ENCODE measurements around the gene KLHL7.
"Not testable (repeated sequence)": the region's sequence is repeated elsewhere in the genome, so short reads cannot be mapped to it uniquely, and the experiment has no call there.

The KLHL7 gene

DNA sequence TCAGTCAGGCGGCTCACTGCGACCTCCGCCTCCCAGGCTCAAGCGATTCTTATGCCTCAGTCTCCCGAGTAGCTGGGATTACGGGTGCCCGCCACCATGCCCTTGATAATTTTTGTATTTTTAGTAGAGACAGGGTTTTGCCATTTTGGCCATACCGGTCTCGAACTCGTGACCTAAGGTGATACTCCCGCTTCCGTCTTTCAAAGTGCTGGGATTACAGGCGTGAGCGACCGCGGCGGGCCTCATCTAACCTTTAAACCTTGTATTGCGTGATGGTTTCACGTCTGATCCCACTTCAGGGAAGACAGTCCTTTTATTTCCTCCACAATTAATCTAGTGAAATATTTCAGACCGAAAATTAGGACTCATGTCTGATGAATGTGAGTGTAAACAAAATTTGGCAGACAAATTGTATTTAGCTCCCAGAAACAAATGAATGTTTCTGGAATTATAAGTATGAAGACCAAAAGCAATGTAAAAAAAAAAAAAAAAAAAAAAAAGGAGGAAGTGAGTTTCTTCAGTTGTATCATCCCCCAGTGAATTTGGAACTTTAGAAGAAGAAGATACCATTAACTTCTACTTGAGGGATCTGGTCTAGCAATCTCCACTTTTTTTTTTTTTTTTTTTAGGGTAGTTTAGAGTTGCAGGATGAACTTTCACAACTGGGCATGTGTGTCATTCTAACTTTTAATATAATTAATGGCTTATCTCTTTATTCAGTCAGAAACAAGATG, 77.9 kb downstream of the KLHL7 start:
- no peak for DNase-seq

DNA sequence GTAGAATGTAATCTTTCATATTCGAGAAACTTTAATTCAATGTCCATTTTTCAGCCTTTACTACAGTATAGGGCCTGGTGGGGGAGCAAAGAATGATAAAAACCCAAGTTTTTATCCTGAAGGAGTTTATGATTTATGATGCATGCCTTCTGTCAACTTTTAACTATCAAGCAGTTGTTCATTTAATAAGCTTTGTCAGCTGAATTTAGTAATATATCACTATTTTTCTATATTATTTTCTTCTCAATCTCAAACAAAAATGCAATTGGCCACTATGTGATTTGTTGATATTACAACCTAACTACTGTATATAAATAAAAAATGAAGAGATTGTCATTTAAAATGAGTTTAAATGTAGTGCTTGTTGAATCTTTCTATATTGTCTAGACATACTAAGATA, 78.7 kb downstream of the KLHL7 start:
- no peak for DNase-seq

DNA sequence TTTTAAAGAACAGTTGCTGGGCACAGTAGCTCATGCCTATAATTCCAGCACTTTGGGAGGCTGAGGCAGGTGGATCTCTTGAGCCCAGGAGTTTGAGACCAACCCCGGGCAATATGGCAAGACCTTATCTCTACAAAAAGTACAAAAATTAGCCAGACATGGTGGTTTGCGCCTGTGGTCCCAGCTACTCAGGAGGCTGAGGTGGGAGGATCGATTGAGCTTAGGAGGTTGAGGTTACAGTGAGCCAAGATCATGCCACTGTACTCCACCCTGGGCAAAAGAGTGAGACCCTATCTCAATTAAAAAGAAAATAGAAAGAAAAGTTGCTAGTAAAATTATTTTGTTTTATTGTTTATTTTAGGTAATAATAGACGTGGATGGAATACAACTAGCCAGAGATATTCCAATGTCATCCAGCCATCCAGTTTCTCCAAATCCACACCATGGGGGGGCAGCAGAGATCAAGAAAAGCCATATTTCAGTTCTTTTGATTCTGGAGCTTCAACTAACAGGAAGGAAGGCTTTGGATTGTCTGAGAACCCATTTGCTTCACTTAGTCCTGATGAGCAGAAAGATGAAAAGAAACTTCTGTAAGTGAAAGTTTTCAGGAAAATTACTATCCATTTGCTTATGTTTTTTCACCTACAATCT, 79.2 kb downstream of the KLHL7 start:
- peak; percentile 16 for DNase-seq

DNA sequence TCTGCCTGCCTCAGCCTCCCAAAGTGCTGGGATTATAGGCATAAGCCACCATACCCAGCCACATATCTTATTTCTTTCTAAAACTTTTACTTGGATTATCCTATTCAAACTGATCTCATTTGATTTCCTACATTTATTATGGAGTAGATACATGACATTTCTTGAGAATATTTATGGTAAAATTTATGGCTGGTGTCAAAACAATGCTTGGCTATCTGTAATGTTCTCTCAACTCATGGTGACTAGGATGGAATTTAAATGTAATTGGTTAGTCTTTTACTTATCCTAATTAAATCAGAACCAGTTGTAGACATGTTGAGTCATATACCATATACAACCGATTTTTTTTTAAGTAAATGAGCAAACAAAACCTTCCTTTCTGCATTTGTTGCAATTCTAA, 80.4 kb downstream of the KLHL7 start:
- DNase-seq: no peak

DNA sequence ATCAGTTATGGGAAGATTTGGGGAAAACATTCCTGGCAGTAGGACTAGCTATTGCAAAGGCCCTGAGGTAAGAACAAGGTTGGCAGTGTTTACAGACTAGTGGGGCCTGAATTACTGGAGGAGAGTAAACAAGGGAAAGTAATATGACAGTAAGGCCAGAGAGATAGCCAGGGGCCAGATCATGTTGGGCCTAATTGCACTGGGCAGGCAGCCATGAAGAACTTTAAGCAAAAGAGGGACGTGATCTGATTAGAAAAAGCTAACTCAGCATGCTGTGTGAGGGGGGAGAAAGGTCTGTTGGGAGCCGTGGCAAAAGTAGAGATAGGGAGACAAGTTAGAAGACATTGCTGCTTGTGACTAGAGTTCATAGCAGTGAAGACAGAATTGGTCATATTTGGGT, 85.4 kb downstream of the KLHL7 start:
- DNase-seq: no peak

DNA sequence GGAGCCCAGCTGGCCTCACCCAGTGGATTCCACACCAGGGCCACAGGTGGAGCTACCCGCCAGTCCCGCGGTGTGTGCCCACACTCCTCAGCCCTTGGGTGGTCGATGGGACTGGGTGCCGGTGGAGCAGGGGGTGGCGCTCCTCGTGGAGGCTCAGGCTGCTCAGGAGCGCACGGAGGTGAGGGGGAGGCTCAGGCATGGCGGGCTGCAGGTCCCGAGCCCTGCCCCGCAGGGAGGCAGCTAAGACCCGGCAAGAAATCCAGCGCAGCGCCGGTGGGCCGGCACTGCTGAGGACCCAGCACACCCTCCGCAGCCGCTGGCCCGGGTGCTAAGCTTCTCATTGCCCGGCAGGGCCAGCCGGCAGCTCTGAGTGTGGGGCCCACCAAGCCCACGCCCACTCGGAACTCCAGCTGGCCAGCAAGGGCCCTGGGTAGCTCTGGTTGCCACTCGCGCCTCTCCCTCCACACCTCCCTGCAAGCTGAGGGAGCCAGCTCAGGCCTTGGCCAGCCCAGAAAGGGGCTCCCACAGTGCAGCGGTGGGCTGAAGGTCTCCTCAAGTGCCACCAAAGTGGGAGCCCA, 88.2 kb downstream of the KLHL7 start:
- DNase-seq: not testable (repeated sequence)

DNA sequence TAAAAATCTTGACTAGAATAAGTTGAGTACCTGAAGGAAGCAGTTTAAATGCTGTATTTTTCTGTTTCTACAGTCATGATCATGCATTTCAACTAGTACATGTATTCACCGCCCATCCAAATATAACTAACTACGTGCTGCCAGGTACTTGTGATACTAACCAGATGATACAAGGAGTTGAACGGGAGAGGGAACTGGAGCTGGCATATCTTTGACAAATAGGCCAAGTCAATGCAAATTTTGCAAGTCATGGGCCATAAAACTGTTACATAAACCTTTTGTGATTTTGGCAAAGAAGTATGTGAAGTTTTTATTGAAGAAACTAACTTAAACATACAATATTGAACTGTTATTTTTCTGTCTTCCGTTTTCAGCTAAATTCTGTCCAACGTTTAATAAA, 90.7 kb downstream of the KLHL7 start:
- DNase-seq: no peak

DNA sequence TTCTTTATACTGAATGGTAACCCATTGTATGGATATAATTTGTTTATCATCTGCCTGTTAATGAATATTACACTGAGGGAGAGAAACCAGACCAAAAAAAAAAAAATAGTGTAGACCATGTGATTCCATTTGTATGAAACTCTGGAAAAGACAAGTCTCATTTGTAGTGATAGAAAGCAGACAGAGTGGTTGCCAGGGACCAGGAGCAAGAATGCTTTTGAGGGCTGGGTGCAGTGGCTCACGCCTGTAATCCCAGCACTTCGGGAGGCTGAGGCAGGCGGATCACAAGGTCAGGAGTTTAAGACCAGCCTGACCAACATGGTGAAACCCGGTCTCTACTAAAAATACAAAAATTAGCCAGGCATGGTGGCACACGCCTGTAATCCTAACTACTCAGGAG, 92.2 kb downstream of the KLHL7 start:
- not testable (repeated sequence) for DNase-seq

DNA sequence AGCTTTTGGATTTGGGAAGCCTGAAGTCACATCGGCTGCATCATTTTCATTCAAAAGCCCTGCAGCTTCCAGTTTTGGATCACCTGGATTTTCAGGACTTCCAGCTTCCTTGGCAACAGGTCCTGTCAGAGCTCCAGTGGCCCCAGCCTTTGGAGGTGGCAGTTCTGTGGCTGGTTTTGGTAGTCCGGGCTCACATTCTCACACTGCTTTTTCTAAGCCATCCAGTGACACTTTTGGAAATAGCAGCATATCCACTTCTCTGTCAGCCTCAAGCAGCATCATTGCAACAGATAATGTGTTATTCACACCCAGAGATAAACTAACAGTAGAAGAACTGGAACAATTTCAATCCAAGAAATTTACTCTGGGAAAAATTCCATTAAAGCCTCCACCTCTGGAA, 94.7 kb downstream of the KLHL7 start:
- no peak for DNase-seq

DNA sequence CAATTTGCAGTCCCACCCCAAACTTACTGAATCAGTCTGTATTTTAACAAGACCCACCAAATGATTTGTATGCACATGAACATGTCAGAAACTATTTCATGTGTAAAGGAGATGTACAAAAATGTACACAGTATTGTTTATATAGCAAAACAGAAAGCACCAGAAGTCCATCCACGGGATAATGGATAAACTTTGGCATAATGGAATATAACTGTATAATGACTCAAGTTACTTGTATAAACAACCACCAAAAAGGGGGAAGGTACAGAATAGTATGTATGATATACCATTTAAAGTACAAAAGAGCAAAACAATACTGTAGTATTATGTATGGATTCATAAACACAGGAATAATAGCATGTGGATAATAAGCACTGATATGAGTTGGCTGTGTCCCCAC, 98.7 kb downstream of the KLHL7 start:
- no peak for DNase-seq

DNA sequence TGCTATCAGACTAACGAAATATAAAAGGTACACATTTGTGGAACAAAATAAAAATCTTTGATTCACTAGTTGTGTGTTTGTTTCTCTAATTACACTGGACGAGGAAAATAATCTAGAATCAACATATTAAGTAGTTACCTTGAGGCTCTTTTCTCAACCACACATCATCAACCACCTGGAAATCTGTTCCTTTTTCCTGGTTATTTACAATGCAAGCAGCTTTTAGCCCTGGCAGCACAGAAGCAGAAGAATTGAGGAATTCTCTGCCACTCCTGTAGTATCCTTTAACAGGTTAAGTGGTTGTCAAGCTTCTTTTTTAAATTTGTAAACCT, 100.0 kb downstream of the KLHL7 start:
- DNase-seq: no peak

DNA sequence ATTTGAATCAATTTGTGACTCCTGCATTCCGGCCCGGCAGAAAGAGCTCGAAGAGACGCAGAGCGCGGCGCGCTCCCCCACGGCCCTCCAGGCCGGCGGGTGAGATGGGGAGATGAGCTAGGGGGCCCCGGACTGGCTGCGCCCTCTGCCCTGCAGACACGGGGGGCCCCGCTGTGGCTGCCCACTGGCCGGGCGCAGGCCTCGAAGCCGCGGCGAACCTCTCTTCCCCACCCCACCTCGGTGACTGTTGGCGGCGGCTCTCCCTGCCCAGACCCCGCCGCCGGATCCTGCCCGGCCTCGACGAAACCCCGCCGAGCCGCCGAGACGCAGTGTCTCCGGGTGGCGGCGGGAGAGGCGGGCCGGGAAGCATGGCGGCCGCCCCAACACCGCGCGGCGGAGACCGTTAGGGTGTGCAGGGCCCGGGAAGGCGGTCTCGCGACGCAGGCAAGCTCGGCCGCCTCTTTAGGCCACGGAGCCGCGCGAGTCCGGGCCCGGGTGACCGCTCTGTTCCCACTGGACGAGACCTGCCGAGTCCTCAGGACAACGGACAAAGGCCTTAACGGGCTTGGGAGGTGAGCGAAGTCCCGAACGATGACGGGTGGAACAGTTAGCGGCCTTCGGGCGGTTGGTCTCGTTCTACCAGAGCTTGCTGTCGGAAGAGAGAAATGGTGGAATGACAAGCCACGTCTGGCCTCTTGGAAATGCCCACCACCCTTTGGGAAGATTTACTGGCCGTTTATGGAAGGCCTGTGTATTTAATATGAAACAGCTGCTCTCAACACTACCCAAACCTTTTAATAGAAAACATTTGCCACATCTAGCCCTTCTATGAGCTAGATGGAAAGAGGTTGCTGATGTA, 100.6 kb downstream of the KLHL7 start:
- DNase-seq: no peak

DNA sequence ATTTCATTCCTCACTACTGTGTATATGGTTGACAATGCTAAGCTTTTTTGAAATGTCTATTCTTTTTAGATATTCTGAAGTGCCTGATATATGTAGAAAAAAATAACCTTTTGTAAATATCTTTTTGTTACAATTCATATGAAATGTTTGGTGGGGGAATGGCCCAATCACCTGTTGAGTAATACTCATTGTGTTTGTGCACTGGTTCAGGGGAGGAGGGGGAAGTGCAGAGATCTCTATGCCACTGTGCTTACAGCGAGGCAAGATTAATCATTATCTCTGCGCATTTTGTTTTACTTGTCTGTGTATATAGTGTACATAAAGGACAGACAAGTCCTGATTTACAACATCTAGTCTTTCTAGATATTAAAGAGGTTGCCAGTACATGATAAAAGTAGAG, 101.4 kb downstream of the KLHL7 start:
- no peak for DNase-seq

DNA sequence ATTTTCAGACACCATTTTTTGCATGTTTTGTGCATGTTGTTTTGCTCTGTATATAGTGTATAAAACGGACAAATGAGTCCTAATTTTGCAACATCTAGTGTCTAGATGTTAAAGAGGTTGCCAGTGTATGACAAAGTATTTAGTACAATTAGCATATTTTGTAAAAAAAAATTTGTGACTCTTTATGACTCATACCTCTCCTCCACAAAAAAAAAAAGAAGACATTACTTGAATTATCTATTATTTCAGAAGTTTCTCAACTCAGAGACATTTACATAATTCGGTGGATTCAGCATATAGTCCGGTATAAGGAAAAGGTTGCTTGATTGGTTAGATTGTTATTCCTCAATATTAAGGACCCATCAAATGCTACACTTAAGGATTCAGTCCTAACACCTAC, 102.3 kb downstream of the KLHL7 start:
- no peak for DNase-seq

DNA sequence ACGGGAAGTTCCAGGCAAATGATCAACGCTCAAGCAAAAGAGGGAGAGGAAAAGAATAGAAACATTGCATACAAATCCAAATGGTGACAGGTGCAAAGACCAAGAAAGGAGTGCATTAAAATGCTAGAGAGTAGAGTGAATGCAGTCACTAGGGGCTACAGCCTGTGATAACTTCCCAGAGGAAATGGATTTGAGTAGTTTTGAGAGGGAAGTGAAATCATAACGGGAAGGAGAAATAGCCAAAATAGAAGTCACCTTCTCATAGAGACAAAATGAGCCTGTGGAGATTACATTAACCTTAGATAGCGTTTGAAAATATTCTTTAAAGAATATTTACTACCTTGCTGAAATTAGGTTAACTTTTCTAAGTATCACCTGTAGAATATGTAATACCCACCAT, 102.7 kb downstream of the KLHL7 start:
- no peak for DNase-seq

DNA sequence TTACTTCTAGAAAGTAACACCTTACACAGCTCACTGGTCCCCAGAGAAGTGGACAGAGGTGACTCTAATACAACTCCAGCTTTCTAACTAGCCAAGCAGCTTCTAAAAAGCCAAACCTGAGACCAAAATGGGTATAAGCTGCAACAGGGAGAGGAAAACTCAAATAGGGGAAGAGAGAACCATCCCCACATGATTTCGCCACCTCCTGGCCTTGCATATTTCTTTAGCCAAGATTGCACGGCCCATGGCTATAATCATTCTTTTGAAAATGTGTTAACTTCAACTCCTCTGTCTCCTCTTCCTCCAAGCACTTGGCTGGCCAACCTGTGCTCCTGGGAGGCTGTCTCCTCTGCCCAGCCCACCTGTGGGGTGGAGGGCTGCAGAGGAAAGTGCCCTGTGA, 104.9 kb downstream of the KLHL7 start:
- no peak for DNase-seq

DNA sequence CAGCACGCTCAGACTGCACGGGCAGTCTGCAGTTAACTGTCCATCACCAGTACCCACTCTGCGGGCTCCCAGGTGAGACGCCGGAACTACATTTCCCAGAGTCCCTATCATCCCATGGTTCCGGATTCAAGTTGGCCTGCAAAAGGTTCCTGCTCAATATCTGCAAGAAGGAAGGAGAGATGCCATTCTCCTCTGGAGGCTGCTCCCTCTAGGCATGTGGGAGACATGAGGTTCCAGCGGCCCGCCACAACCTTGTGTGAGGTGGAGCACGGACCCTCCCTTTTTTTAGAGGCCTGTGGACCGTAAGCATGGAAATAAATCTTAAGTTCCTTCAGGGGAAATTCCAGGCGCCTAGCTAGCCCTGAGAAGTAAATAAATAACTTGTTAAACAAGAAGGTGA, 106.0 kb downstream of the KLHL7 start:
- DNase-seq: no peak

DNA sequence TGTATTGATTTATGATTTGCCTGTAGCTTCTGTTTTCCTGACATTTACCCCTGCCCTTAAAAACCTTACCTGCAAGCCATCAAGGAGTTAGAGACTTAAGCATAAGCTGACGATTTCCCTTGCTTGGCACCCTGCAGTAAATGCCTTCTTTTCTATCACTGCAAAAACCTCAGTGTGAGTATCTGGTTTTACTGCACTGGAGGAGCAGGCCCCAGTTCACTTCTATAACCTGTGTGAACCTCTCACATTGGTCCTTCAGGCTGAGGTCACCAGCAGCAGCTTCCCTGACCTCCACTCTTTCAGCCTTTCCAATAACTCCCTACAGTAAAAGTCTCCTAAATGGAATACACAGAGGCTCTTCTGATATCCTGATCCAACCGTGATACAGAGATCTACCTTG, 106.8 kb downstream of the KLHL7 start:
- no peak for DNase-seq

DNA sequence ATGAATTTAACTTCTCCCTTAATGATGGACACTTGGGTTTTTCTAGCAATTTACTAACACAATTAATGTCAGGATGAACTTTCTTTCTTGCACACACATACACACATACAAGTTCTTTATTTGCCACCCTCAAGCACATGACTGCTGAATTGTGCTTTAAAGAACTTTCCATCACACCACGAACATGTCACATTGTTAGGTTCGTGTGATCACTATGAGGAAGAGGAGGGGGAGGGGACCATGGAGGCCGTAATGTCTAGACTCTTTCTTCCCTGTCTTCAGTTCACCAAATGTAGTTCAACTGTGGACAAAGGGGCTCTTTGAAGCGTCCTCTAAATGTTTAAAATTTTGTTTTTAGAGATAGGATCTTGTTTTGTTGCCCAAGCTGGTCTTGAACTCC, 107.3 kb downstream of the KLHL7 start:
- DNase-seq: no peak

DNA sequence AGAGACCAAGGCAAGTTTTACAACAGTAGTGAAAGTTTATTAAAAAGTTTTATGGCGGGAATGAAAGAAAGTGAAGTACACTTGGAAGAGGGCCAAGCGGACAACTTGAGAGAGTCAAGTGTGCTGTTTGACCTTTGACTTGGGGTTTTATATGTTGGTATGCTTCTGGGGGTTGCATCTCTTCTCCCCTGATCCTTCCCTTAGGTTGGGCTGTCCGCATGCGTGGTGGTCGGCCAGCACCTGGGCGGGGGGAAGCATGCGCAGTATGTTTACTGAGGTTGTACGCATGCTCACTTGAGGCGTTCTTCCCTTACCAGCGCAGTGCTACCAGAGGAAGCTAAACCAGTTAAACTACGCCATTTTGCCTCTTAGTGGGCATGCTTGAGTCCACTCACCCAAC, 108.2 kb downstream of the KLHL7 start:
- no peak for DNase-seq

DNA sequence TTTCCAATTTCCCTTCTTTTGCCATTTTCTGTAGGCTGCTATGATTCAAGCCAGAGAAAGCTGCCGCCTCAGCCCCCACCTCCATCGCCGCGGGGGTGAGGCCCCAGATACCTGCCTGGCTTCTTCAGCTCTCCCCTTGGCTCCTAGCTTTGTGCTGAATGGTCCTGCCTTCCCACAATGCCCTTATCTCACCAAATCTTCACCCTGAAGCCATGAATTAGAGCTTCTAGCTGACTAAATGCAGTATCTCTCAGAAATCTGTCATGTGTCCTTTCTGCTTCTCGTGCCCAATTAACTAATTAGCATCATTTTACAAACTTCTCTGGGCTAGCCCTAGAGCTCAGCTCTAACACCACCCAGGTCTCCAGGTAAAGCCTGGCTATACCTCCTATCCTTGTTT, 108.8 kb downstream of the KLHL7 start:
- no peak for DNase-seq

DNA sequence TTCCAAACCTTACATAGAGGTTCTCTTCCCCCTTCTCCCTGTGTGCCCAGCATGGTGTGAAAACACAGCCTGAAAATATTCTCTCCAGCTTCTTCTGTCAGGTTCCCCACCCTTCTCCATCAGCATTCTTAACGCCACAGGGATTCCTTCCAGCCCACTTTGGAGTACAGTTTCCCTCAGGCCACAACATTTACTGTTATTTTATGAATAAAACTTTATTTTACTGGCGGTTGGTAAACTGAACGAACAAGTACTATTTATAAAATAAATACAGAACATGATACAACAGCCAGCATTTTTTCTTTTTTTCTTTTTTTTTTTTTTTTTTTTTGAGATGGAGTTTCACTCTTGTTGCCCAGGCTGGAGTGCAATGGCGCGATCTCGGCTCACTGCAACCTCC, 109.4 kb downstream of the KLHL7 start:
- no peak for DNase-seq

DNA sequence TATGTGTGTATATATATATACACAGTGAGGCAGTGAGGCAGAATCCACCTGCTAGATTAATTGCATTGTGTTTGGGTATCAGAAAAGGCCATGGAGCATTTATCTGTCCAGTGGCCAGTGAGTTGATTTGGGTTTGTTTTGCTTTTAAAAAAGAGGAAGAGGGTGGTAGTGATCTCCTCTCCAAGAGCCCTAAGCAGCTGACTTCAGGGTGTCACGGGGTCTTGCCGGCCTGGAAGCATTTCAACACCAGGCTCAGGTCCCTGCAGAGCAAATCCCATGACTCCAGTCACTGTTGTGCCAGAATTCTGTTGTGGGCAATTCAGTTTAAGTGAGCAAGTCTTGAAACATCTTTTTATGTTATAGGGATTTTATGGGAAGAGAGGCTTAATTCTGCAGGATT, 110.4 kb downstream of the KLHL7 start:
- no peak for DNase-seq

DNA sequence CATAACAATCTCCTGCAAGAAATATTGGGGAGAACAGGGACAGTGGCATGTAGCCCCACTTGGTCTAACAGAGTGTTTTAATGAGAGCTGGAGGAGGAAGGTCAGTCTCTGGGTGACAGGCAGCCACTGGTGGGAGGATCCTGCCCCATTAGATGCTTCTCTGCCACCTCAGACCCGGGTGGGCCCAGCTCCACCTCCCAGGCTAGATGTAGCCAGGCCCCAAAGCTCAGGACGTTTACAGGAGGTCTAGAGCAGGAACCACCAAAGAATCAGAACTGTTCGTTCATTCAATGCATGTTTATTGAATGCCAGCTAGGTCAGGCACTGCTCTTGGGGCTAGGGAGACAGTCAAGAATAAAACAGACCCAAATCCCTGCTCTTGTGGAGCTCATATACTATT, 112.6 kb downstream of the KLHL7 start:
- DNase-seq: no peak
